ENCODE results near the gene FTSJ1. TPM values are rescaled to one million over a fixed set of nuclear protein-coding genes. Genes with fewer than 3 reads are reported as not detected.

FTSJ1 gene
- total and polyA plus RNA-seq, 2 of the 8 experiments (the other 6 are each of a cell fraction or from before 2014, with no cell fraction given) = 62.4 to 80.4 TPM

DNA sequence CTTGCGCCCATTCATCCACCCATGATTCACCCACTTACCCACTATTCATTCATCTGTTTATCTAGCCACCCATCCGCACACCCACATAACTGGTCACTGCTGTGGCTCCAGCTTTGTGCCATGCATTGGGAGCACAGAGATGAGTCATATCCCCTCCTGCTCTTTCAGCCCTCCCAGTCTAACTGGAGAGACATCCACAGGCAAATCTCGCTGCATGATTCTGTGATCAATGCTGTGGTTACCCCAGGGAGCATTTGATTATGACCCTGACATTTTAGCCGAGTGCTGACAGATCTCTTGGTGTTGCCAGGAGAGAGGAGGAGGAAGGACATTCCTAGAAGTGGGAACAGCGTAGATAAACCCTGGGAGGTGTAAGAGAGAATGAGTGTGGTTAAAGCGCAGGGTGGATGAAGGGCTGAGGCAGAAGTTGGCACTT lies 22.4 kb downstream of the FTSJ1 start (continued):
- TF ChIP-seq SP1 (IDR thresholded peaks at IDR 0.05; ENCODE audit: low read depth, low read length) (no peak), HDAC2 (IDR thresholded peaks at IDR 0.05; ENCODE audit: borderline replicate concordance in 1 of 2, low read depth in 2 of 2, low read length in 2 of 2) (no peak)

Data from H1 (cell line).